ENCODE data around the gene ABHD17C.

DNA sequence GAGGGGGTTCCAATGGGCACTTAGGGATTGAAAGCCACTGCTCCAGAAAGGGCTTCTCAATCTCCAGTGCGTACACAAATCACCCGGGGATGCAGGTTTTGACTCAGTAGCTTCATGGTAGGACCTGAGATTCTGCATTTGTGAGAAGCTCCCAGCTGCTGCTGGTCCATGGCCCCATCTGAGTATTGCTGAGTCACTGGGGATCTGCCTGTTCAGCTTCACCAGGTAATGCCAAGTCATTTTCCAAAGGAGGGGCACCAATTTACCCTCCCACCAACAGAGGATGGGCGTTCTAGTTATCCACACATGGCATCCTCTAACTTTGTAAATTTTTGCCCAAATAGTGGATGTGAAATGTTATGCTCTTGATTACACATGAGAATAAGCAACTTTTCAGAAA lies 71.2 kb downstream of the ABHD17C start:
- TF ChIP-seq POLR2AphosphoS5 (IDR thresholded peaks at IDR 0.05; ENCODE audit: low read depth, low read length) (no peak), FOXP2 (optimal IDR thresholded peaks at IDR 0.05; ENCODE audit: borderline replicate concordance, extremely low read depth, extremely low read length, insufficient read depth) (no peak)
- TF ChIP-seq, protein P1, sequence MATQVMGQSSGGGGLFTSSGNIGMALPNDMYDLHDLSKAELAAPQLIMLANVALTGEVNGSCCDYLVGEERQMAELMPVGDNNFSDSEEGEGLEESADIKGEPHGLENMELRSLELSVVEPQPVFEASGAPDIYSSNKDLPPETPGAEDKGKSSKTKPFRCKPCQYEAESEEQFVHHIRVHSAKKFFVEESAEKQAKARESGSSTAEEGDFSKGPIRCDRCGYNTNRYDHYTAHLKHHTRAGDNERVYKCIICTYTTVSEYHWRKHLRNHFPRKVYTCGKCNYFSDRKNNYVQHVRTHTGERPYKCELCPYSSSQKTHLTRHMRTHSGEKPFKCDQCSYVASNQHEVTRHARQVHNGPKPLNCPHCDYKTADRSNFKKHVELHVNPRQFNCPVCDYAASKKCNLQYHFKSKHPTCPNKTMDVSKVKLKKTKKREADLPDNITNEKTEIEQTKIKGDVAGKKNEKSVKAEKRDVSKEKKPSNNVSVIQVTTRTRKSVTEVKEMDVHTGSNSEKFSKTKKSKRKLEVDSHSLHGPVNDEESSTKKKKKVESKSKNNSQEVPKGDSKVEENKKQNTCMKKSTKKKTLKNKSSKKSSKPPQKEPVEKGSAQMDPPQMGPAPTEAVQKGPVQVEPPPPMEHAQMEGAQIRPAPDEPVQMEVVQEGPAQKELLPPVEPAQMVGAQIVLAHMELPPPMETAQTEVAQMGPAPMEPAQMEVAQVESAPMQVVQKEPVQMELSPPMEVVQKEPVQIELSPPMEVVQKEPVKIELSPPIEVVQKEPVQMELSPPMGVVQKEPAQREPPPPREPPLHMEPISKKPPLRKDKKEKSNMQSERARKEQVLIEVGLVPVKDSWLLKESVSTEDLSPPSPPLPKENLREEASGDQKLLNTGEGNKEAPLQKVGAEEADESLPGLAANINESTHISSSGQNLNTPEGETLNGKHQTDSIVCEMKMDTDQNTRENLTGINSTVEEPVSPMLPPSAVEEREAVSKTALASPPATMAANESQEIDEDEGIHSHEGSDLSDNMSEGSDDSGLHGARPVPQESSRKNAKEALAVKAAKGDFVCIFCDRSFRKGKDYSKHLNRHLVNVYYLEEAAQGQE (IDR thresholded peaks at IDR 0.05; ENCODE audit: insufficient read depth in 1 of 2, low read depth in 2 of 2, low read length in 2 of 2): no peak
